HepG2 (cell line): ENCODE results near the gene MASP2. TPM values are rescaled to one million over a fixed set of nuclear protein-coding genes. Genes with fewer than 3 reads are reported as not detected.

ENCODE experiments used
- E2F1 ChIP-seq: sonication (generic); formaldehyde crosslinking; IDR thresholded peaks from 2 replicates; pipeline ENCODE4 v1.5.0; 2020; ENCODE audit warnings: missing genetic modification reagents
- ELF1 ChIP-seq: sonication (generic); formaldehyde crosslinking; IDR thresholded peaks from 2 replicates; pipeline ENCODE4 v1.4.0; 2020; ENCODE audit warnings: missing genetic modification reagents
- TBX2 ChIP-seq: sonication (generic); formaldehyde crosslinking; IDR thresholded peaks from 2 replicates; pipeline ENCODE4 v1.5.0; 2020; ENCODE audit warnings: missing genetic modification reagents, mild to moderate bottlenecking, borderline replicate concordance
- ZMYM2 ChIP-seq: sonication (generic); formaldehyde crosslinking; IDR thresholded peaks from 2 replicates; pipeline ENCODE4 v1.8.0; 2022; ENCODE audit warnings: mild to moderate bottlenecking, missing genetic modification reagents
- ZNF326 ChIP-seq: sonication (generic); formaldehyde crosslinking; IDR thresholded peaks from 2 replicates; pipeline ENCODE4 v1.4.0; 2020; ENCODE audit warnings: missing genetic modification reagents, borderline replicate concordance
- ZNF382 ChIP-seq: sonication (generic); formaldehyde crosslinking; IDR thresholded peaks from 2 replicates; pipeline ENCODE4 v1.5.0; 2020; ENCODE audit warnings: missing genetic modification reagents, mild to moderate bottlenecking, borderline replicate concordance
- ZNF543 ChIP-seq: sonication (generic); formaldehyde crosslinking; IDR thresholded peaks from 2 replicates; pipeline ENCODE4 v1.4.0; 2020; ENCODE audit warnings: mild to moderate bottlenecking, missing genetic modification reagents
- ZNF552 ChIP-seq: sonication (generic); formaldehyde crosslinking; IDR thresholded peaks from 2 replicates; pipeline ENCODE4 v1.9.0; 2022; ENCODE audit warnings: missing genetic modification reagents, mild to moderate bottlenecking, borderline replicate concordance
- ZNF891 ChIP-seq: sonication (generic); formaldehyde crosslinking; IDR thresholded peaks from 2 replicates; pipeline ENCODE4 v1.5.0; 2020; ENCODE audit warnings: mild to moderate bottlenecking, missing genetic modification reagents
- polyA plus RNA-seq, 8 experiments: library from polyadenylated mRNA; depleted of rRNA in 3 of 8; stranded (reverse) in 7 of 8; unstranded in 1 of 8; fragments of >200 nt; fragmentation: Illumina TruSeq in 4 of 8; extraction: Trizol in 4 of 8; gene quantifications; 2 replicates each; pipeline versions ENCODE4 v1.2.1 to v1.2.3, GENCODE V29; 2011 to 2016; ENCODE audit warnings: low read depth in 4 of 8, missing spikeins in 1 of 8, mixed read lengths in 1 of 8; ENCODE audit not compliant: insufficient read depth in 1 of 8
- total RNA-seq, 5 experiments: library from RNA; depleted of rRNA; stranded (reverse); fragments of >200 nt; fragmentation: Illumina TruSeq; extraction: Trizol; gene quantifications; 2 replicates each; pipeline ENCODE4 v1.2.3, GENCODE V29; 2016; ENCODE audit warnings: low read depth in 1 of 5
- TF ChIP-seq, protein P1 (sequence below): IDR thresholded peaks from 2 replicates; pipeline ENCODE4 v1.6.1; 2016; ENCODE audit warnings: low read depth, missing genetic modification reagents, missing compliant biosample characterization
- TF ChIP-seq, protein P2 (sequence below): fragments of 450-650 bp; IDR thresholded peaks from 2 replicates; pipeline ENCODE4 v1.6.1; 2017; ENCODE audit warnings: mild to moderate bottlenecking
- TF ChIP-seq, protein P3 (sequence below): sonication (generic); formaldehyde crosslinking; IDR thresholded peaks from 2 replicates; pipeline ENCODE4; 2020; ENCODE audit warnings: missing genetic modification reagents, mild to moderate bottlenecking, borderline replicate concordance
- TF ChIP-seq, protein P4 (sequence below): sonication (generic); formaldehyde crosslinking; IDR thresholded peaks from 2 replicates; pipeline ENCODE4 v1.5.0; 2020; ENCODE audit warnings: missing genetic modification reagents, mild to moderate bottlenecking, borderline replicate concordance

MASP2 gene
- total and polyA plus RNA-seq, 2 of the 13 experiments (the other 11 are each of a cell fraction or from before 2014, with no cell fraction given): 7.1 to 11.8 TPM

DNA sequence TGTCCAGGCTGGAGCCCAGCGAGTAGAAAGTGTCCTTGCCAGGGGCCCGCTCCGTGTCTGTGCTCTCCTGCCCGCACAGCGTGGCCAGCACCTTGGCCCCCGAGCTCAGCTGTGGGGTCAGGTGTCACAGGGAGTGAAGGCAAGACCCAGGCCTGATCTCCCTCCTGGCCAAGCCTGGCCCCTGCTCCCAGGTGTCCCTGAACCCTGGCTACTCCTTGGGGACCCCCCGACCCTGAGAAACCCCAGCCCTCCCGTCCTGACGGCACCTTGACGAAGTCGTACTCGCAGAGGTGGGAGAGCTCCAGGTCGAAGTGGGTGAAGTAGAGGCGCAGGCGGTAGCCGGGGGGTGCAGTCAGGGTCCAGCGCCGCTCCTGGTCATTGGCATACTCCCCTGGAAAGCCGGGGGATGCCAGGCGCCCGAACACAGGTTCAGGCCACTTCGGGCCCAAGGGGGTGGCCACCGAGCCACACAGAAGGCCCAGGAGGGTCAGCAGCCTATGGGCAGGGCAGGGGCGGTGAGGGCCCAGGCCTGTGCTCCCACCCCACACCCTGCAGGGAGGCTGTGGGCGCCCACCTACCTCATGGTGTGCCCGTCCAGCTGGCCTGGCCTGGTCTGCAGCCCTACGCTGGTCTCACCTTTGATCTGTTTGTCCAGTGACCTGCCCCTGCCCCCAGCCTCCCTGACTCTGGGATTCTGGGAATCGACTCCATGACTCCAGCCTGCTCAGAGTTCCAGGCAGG, at the start of gene MASP2 (continued):
- TF ChIP-seq, protein P1, sequence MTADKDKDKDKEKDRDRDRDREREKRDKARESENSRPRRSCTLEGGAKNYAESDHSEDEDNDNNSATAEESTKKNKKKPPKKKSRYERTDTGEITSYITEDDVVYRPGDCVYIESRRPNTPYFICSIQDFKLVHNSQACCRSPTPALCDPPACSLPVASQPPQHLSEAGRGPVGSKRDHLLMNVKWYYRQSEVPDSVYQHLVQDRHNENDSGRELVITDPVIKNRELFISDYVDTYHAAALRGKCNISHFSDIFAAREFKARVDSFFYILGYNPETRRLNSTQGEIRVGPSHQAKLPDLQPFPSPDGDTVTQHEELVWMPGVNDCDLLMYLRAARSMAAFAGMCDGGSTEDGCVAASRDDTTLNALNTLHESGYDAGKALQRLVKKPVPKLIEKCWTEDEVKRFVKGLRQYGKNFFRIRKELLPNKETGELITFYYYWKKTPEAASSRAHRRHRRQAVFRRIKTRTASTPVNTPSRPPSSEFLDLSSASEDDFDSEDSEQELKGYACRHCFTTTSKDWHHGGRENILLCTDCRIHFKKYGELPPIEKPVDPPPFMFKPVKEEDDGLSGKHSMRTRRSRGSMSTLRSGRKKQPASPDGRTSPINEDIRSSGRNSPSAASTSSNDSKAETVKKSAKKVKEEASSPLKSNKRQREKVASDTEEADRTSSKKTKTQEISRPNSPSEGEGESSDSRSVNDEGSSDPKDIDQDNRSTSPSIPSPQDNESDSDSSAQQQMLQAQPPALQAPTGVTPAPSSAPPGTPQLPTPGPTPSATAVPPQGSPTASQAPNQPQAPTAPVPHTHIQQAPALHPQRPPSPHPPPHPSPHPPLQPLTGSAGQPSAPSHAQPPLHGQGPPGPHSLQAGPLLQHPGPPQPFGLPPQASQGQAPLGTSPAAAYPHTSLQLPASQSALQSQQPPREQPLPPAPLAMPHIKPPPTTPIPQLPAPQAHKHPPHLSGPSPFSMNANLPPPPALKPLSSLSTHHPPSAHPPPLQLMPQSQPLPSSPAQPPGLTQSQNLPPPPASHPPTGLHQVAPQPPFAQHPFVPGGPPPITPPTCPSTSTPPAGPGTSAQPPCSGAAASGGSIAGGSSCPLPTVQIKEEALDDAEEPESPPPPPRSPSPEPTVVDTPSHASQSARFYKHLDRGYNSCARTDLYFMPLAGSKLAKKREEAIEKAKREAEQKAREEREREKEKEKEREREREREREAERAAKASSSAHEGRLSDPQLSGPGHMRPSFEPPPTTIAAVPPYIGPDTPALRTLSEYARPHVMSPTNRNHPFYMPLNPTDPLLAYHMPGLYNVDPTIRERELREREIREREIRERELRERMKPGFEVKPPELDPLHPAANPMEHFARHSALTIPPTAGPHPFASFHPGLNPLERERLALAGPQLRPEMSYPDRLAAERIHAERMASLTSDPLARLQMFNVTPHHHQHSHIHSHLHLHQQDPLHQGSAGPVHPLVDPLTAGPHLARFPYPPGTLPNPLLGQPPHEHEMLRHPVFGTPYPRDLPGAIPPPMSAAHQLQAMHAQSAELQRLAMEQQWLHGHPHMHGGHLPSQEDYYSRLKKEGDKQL: no peak
- TF ChIP-seq ELF1 (CRISPR knock-in tag) (no peak), ZNF891 (no peak; the same call in 1 of the 2 replicates), E2F1 (CRISPR knock-in tag) (no peak), ZNF326 (CRISPR knock-in tag) (no peak), ZNF543 (peak; percentile 64; the same call in 1 of the 2 replicates), ZNF552 (no peak), TBX2 (no peak; the same call in 1 of the 2 replicates), ZMYM2 (peak; percentile 72), ZNF382 (CRISPR knock-in tag) (no peak)
- TF ChIP-seq, protein P2, sequence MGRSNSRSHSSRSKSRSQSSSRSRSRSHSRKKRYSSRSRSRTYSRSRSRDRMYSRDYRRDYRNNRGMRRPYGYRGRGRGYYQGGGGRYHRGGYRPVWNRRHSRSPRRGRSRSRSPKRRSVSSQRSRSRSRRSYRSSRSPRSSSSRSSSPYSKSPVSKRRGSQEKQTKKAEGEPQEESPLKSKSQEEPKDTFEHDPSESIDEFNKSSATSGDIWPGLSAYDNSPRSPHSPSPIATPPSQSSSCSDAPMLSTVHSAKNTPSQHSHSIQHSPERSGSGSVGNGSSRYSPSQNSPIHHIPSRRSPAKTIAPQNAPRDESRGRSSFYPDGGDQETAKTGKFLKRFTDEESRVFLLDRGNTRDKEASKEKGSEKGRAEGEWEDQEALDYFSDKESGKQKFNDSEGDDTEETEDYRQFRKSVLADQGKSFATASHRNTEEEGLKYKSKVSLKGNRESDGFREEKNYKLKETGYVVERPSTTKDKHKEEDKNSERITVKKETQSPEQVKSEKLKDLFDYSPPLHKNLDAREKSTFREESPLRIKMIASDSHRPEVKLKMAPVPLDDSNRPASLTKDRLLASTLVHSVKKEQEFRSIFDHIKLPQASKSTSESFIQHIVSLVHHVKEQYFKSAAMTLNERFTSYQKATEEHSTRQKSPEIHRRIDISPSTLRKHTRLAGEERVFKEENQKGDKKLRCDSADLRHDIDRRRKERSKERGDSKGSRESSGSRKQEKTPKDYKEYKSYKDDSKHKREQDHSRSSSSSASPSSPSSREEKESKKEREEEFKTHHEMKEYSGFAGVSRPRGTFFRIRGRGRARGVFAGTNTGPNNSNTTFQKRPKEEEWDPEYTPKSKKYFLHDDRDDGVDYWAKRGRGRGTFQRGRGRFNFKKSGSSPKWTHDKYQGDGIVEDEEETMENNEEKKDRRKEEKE: no peak
- TF ChIP-seq, protein P3, sequence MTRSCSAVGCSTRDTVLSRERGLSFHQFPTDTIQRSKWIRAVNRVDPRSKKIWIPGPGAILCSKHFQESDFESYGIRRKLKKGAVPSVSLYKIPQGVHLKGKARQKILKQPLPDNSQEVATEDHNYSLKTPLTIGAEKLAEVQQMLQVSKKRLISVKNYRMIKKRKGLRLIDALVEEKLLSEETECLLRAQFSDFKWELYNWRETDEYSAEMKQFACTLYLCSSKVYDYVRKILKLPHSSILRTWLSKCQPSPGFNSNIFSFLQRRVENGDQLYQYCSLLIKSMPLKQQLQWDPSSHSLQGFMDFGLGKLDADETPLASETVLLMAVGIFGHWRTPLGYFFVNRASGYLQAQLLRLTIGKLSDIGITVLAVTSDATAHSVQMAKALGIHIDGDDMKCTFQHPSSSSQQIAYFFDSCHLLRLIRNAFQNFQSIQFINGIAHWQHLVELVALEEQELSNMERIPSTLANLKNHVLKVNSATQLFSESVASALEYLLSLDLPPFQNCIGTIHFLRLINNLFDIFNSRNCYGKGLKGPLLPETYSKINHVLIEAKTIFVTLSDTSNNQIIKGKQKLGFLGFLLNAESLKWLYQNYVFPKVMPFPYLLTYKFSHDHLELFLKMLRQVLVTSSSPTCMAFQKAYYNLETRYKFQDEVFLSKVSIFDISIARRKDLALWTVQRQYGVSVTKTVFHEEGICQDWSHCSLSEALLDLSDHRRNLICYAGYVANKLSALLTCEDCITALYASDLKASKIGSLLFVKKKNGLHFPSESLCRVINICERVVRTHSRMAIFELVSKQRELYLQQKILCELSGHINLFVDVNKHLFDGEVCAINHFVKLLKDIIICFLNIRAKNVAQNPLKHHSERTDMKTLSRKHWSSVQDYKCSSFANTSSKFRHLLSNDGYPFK: no peak; the same call in 1 of the 2 replicates
- TF ChIP-seq, protein P4, sequence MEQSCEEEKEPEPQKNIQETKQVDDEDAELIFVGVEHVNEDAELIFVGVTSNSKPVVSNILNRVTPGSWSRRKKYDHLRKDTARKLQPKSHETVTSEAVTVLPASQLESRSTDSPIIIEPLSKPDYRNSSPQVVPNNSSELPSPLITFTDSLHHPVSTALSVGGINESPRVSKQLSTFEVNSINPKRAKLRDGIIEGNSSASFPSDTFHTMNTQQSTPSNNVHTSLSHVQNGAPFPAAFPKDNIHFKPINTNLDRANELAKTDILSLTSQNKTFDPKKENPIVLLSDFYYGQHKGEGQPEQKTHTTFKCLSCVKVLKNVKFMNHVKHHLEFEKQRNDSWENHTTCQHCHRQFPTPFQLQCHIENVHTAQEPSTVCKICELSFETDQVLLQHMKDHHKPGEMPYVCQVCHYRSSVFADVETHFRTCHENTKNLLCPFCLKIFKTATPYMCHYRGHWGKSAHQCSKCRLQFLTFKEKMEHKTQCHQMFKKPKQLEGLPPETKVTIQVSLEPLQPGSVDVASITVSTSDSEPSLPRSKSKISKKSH: 0 out of 2 replicates have a peak, but pooled peaks have one; percentile 16
